Activated CD4-positive, CD25-positive, alpha-beta regulatory T cell treated with anti-CD3 and anti-CD28 coated beads, Interleukin-2, amount 50 U/mL, for 24 hours (primary cell): ENCODE measurements around the gene TBX15.
"Not testable (repeated sequence)": the region's sequence is repeated elsewhere in the genome, so short reads cannot be mapped to it uniquely, and the experiment has no call there.

Experiments
- ATAC-seq, 2 donors: fragments of 150-1000 bp; cut with Tn5 transposase; one replicate each; pipeline ENCODE4 v1.10.0; 2021; ENCODE audit warnings: mild to moderate bottlenecking in 1 of 2, moderate library complexity in 1 of 2

Gene TBX15

DNA sequence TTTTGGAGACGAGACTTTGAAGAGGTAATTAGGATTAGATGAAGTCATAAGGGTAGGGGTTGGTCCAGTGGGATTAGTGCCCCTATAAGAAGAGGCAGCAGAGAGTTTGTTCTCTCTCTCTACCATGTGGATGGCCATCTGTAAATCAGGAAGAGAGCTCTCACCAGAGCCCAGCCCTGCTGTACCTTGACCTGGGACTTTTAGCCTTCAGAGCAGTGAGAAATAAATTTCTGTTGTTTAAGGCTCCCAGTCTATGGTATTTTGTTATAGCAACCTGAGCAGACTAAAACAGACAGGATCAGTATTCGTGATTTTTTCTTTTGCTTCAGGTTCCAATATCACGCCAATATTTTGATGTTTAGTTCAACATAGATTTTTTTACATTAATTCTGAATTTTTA lies 30.0 kb downstream of the TBX15 start:
- no peak for ATAC-seq

DNA sequence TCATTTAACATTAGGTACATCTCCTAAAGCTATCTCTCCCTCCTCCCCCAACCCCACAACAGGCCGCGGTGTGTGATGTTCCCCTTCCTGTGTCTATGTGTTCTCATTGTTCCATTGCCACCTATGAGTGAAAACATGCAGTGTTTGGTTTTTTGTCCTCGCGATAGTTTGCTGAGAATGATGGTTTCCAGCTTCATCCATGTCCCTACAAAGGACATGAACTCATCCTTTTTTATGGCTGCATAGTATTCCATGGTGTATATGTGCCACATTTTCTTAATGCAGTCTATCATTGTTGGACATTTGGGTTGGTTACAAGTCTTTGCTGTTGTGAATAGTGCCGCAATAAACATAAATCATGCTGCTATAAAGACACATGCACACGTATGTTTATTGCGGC lies 30.6 kb downstream of the TBX15 start:
- not testable (repeated sequence) for ATAC-seq

DNA sequence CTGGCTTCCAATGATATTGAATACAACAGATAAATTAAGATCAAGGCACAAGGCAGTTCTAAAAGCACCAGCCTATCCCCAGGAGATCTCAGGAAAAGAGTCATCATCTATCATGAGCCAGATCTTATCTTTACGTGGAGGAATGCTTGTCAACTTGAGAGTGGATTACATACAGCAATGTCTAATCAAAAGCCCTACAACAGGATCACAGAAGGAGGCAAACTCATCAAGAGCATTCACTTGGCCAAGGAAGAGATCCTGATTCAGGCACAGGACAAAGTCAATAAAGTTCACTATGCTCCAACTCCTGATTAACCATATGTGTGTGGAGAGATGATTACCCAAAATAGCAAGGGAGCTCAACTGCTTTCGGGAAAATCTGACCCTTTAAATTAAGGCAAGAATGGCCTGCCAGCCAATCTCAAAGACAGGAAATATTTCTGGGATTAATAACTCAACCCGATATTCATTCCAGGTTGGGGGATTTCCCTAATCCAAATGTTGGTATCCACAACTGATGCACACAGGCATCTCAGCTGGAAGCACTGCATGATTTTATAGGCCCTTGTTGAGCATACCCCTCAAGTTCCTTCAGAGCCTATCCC lies 33.7 kb downstream of the TBX15 start:
- ATAC-seq, result no peak

DNA sequence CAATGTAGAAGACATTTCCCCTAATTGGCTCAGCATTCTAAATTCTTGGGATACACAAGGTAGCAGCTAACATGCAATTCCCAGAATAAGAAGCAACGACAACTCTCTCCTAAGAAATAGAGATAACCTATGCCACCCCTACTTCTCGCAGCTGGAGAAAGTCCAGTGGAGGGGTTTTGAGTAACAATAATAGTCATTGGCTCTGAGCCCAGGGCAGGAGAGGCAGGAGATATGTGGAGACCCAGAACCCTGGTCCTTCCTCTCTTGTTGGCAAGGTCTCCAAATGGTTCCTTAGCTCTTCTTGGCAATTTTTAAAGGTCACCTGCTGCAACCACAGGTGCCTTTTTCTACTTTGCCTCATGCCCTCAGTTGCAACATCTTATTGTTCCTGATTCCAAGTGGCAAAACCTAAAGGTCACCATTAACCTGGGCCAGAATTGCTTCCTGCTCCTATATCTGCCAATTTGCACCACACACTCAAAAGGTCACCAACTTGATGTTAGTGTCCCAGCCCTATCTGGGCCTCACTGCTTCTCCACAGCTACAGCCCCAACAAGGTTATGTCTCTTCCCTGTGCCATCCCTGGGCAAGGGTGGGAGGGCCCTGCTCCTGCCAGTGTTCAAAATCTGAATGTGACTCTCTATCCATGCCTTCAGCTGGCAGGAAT lies 36.7 kb downstream of the TBX15 start:
- ATAC-seq, result no peak

DNA sequence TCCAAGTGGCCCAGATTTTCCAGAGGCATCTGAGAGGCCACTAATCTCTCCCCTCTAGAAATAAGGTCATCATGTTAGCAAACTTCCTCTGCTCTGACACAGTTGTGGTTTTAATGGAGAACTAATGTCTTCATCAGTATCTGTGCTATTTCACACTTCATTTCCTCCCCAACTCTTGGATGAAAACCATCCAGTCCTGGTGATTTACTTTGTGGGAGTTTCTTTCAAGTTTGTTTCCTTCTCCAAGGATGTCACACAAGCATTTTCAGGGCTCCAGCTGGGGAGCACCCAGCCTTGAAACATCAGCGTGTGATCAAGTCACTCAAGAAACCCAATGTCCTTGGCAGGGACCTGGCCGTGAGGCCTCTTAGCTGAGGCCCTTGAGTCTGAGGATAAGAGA lies 38.8 kb downstream of the TBX15 start:
- no peak for ATAC-seq

DNA sequence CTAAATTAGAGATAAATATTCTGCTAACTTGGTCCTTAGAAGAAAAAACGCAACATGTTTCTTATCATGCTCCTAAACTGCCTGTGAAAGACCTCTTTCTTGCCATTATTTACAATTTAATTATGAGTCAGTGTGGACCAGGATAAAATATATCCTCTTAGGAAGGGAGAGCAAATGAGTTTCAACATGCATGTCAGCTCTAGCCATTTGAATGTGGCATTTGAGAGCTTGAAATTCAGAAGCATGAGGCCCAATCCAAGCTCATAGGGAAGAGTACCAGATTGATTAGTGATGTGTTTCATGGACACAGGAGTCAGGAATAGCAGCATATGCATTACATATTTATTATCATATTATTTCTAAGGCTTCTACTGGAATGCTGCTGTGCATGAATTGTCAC lies 39.3 kb downstream of the TBX15 start:
- ATAC-seq, result no peak

DNA sequence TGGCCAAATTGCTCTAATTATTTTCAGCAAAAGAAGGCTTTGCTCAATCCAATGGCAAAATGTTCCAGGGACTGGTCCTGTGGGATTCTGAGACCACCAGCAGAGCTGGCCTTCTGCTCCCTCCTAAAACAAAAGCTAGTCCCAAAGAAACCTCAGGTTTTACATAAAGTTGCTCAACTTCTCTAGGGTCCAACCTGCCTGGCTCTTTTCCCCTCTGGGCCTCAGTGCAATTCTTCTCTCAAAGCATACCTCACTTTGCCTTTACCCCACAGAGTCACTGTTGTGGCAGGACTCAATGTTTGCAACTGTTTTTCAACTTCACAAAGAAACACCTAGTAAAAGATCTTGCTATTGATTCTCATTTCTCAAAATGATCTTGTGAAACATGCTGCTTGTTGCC lies 39.8 kb downstream of the TBX15 start:
- ATAC-seq, result no peak

DNA sequence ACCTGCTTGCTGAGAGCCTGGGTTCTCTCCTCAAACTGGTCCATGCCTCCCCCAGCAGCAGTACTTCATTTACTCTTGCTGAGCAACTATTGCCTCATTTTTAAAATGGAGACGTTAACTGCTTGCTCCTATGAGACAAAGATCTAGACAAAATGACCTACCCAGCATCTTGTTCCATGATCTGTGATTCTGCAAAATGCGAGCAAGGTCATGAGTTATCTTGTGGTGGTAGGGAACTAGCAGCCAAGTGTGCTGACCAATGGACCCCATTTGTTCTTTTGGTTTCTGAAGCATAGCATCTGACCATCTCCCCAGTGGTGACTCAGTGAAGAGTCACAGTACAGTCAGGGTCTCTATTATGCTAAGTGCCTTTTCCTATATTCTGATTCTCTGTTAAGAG lies 40.4 kb downstream of the TBX15 start:
- no peak for ATAC-seq

DNA sequence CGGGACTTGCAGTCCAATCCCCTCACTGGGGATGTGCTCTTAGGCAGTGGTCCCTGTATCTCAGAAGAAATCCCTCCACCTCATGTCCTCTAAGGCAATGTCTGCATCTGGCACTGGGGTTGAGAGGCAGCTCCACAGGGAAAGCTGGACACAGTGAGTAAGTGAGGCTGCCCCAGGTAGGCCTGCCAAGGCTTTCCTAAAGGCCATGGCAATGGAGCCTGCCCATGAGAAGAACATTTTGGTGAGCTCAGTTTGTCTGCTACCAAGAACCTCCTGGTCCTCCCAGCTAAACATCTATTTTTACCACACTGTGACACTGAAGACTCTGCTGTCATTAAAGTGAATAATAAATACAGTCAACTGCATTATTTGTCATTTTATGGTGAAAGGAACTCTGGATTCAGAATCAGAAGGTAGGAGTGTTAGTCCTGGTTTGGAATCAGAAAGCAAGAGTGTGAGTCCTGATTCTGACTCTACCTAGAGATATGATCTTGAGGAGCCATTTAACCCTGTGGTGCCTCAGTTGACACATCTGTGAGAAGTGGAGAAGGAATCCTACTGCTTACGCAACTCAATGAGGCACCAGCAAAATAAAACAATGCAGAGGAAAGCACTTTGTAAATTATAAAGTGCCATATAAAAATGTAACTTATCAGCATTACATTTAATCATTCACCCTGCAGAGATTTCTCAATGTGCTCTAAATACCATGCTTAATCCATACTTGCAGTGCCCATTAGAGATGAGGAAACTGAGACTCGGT lies 41.0 kb downstream of the TBX15 start:
- no peak for ATAC-seq

DNA sequence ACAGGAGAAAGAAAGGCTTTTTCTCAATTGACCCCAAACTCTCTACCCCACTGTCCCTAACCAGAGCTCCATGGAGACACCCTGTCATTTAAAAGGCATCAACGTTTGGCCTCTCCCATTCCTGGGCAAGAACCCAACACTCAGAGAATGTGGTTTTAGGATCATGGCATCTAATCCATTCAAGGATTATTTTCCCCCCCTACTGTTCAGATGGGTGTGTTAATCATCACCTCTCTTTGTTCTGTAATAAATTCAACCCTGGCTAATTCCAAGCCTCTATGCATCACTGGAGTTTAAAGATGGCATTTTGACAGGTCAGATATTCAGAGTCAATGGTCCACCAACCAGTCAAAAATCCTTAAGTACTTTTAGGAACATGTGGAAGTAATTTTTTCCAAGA lies 42.7 kb downstream of the TBX15 start:
- no peak for ATAC-seq

DNA sequence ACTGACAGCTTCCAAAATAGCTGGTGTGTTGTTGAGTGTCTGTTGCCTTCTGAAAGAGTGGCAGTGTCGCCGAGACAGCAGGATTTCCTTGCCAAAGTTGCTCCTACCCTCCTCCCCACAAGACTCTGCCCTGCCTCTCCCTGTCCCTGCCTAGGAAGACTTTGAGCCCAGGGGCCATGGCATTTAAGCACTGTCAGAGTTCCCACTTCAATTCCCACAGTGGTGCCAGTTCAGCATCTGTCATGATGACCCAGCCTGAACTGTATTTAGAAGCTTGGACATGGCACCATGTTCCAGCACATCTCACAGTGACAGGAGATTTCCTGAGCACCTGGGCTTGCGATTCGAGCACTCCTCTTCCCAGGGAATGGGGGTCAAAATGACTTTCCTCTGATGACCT lies 43.6 kb downstream of the TBX15 start:
- no peak for ATAC-seq

DNA sequence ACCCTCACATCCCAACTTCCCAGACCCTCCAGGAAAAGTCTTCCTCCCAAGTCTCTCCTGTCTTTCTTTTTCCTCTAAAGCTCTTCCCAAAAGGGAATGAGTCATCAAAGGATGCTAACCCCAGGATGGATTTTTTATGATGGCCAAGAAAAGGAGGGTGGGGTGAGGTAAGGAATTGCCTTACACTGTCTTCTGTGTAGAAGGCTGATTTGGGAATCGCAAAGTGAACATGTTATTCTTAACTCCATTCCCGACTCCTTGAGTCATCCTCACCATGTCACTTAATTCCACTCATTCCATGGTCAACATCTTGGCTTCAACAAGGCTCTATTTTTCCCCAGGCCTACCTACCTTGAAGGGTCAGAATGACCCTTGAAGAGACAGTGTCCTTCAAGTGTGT lies 44.0 kb downstream of the TBX15 start:
- ATAC-seq, result no peak

DNA sequence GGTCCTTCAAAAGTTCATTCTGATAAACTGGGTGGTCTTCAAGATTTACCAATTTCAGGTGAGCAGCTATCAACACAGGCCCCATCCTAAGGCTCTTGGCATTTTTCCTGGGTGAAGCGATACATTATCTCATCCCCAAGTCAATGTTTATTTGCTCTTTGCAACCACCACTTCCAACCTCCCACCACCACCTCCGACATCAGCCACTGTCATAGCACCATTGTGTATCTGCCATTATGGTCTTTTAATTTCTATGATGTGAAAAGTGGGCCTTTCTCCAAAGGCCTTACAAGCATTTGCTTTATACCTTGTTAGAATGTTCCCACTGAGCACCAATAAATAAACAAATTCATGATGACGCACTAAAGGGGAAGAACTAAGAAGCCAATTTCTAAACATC lies 47.2 kb downstream of the TBX15 start:
- no peak for ATAC-seq

DNA sequence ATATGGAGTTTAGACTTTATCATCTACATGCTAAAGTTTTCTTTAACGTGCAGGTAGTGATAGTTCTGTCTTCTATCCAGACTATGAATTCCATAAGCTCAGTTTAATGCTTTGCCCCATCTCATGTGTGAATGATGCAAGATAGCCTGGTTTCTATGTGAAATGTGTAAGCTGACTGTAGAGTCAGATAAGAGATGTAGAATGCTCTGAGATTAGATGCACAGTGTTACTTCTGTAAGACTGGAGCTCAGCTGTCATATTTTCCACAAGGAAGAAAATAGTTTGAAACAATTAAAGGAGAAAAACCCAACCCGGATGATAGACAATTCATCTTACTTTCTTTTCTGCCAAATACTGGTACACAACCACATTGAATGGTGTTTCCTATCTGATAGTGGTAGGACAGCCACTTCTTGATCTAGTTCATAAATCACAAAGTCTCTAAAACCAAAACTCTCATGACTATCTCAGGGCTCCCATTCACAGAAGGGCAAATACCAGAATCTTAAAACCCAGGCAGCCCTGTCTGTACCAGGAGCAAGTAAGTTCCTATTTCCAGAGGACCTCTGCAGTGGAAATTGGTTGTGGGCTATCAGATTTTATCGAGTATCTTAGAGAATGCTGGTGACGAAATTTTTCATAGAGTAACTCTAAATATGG lies 50.6 kb downstream of the TBX15 start:
- ATAC-seq, result no peak

DNA sequence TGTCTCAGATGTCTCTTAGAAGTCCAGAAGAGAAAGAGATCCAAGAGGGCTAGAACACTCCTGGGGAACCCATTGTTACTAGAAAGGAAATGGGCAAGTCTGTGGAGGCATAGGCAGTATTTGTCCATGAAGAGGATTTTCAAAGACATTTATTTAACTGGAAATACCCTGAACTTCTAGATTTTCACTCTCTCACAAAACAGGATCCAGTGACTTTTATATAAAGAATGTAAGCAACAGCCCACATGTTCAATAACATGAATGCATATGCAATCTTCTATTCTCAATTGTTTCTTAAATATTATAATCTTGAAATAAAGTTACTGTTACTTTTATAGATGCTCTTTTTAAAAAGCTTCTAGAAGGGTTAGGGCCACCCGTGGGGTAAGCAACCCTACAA lies 53.4 kb downstream of the TBX15 start:
- no peak for ATAC-seq

DNA sequence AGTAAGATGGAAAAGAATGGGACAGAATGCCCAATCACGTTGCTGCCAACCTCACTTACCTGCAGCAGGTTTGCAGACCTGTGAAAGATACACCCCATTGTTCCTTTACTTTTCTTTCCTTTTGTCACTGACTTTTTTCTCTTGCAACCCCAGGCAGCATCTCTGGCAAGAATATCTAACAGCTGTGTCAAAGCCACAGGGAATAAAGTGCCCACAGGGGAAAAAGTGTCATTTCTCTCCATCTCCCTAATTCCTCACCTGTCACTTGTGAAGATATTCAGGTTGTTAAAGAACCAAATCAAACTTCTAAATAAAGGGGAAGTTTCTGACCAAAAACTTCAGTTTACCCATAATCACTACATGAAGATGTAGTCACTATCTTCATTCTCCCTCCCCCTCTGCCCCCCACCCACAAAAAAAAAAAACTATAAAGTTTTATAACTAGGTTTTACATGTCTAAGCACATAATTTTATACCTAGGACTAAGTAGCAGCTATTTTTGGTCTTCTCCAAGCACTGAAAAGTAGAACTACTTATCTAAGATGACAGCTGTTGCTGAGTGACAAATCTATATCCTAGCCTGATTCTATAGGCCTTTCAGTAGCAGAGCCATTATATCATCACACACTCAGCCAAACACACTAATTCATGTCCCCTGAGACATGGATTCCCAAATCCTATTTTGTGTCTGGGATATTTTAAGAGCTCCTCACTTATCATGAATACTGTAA lies 54.9 kb downstream of the TBX15 start:
- no peak for ATAC-seq

DNA sequence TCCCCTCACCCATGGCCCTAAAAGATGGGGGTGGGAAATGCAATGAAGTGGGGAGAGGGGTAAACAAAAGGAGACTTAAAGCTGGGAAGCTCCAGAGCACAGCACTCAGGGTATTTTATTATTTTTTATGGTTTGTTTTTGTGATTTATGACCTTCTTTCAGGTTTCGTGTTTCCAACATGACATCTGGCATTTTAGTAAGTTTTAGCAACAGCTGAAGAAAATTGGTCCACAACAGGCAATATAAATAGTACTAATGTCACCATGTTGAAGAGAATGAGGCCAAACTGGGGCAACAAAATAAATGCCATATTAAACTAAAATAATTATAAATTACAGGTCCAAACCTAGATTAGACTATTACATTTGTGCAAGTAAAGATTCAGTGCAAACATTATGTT lies 56.3 kb downstream of the TBX15 start:
- ATAC-seq, result no peak

DNA sequence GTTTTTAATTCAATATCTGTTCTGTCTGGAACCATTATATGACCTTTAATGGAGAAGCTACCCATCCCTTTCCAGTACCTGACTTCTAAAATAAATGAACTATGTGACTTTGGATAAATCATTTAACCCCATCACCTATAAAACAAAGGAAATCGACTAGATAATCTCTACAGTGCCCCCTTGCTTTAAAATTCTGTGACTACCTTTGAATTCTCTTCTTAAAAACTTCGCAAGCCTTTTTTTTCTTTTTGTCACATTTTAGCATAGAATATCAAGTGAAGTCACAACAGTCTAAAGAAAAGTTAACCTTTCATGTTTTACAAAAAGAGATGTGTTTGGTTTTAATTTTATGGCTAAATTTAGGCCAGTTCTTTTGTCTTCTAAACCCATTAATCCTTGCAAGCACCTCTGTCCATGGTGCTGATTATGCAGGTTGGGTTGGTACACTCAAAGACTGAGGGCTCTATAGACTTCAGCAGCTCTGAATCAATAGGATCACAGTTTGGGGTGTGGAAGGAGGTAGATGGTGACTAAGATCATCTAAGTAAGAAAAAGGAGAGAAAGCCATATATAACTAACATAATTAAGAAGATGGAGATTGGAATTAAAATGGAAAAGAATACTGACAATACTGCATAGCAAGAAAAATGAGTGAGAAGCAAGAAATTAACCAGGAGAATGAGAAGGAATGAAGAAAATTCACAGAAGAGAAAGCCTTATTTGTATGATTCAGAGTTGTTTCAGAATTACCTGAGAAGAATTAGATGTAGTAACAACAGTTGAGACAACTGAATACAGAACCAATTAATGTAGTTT lies 59.2 kb downstream of the TBX15 start:
- ATAC-seq, result no peak

DNA sequence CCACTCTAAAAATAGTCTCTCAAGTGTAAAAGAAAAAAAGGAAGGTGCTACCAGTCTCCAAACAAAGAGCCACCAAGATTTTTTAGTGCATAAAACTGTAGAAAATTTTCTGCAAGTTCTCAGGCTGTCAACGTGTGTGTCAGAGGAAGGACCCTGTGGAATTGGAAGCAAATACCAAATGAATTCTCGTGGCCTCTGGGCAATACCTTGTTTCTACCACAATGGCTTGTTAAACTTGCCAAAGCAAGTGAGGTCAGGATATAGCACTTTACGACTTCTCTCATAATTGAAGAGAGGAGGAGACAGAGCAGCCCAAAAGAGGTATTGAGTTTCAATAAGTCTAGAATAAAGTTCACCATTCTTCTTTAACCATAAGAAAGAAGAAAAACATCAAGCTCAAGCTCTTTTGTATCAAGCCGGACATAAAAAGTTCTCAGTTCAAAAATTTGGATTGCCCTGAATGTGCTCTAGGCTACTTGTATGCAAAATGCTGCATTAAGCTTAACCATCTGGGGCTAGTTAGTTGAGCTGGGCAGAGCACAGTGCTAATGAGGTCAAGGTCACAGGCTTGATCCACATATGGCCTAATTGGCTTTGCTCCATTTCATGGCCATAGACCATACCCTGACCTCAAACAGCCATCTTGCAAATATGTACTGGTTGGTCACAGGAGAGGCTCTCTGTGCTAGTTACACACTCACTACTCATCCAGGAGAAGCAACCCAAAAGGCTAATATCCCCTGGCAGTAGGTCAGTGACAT lies 60.5 kb downstream of the TBX15 start:
- no peak for ATAC-seq

DNA sequence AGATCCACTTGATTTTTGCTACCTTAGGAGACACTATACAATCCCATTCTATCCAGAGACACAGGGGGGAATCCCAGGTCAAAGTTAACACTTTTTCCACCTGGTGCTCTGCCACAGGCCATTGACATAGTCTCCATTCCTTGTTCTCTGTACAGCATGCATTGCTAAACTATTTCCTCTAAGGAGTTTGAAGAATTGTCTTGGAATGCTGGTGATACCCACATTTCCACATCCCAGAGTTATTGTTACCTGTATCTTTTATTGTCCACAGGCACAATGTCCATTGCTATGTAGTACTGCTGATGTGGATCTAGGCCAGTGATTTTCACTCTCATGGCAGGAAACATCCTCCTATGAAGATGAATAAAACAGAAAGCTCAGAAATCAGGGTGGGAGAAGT lies 61.9 kb downstream of the TBX15 start:
- no peak for ATAC-seq

DNA sequence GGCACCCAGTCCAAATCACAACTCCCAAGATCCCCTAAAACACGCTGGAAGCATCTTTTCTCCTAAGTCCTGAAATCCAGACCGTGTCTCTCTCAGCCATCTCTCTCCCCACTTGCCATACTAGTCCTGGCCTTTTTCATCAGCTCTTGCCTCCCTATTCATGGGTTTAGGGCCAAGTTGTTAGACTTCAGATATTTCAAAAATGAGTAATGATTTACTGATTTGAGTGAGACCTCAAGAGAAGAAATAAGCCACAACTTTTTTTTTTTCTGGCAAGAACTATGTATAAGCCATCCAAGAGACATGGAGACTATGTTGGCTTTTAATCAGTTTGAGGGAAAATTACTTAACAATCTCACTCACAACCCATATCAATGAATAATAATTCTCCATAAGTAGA lies 62.5 kb downstream of the TBX15 start:
- no peak for ATAC-seq
